Psoas muscle (tissue), 8 donors: ENCODE measurements around the gene GAMT. TPM values are rescaled to one million over a fixed set of nuclear protein-coding genes. Genes with fewer than 3 reads are reported as not detected.

ENCODE experiments used
- ATAC-seq, 4 donors: fragments of 200-7000 bp; cut with Tn5 transposase; one replicate each; pipeline ENCODE4 v1.9.1; 2020; ENCODE audit warnings: moderate library complexity in 3 of 4, mild to moderate bottlenecking in 2 of 4
- DNase-seq, 2 donors: peaks; one replicate each; pipeline ENCODE4 v3.0.0-alpha.2; 2020
- H3K27ac ChIP-seq: fragments of 200-600 bp; one replicate; pipeline ENCODE4 v1.8.0; 2022
- H3K27me3 ChIP-seq, 3 donors: fragments of 200-600 bp in 1 of 3; one replicate each; pipeline versions ENCODE4 v1.6.1 to v1.8.0; 2013 to 2022; ENCODE audit warnings: low read length in 2 of 3, mild to moderate bottlenecking in 2 of 3, moderate library complexity in 1 of 3; ENCODE audit not compliant: insufficient read depth in 3 of 3
- H3K36me3 ChIP-seq, 2 donors: fragments of 200-600 bp in 1 of 2; one replicate each; pipeline versions ENCODE4 v1.6.1 to v1.8.0; 2013 to 2022; ENCODE audit warnings: low read depth in 1 of 2, mild to moderate bottlenecking in 1 of 2, moderate library complexity in 1 of 2; ENCODE audit not compliant: insufficient read depth in 1 of 2
- H3K4me1 ChIP-seq: fragments of 200-600 bp; one replicate; pipeline ENCODE4 v1.8.0; 2022
- H3K4me3 ChIP-seq: fragments of 200-600 bp; one replicate; pipeline ENCODE4 v1.8.0; 2022; ENCODE audit warnings: mild to moderate bottlenecking
- H3K9me3 ChIP-seq: fragments of 200-600 bp; one replicate; pipeline ENCODE4 v1.8.0; 2022
- WGBS, 3 donors: extraction: QIAGEN DNeasy Blood & Tissue Kit; methylation state at CpG; one replicate each; pipeline versions ENCODE4 v1.1.6 to v1.1.7; 2013; 5-methylcytosine and 5-hydroxymethylcytosine counted together
- intact Hi-C, 2 donors: fragments of 100-400 bp; cut with DNase I; formaldehyde crosslinking; loops; one replicate each; pipeline versions ENCODE4 v1.11.0 to v1.14.2; 2022
- polyA plus RNA-seq, 3 donors: library from polyadenylated mRNA; stranded (reverse); fragments of 200-250 nt; gene quantifications; one replicate each; pipeline ENCODE4 v1.2.3, GENCODE V29; 2013
- total RNA-seq, 4 donors: library from RNA; stranded (reverse); fragmentation: NEBNext Ultra II Directional in 2 of 4; extraction: Animal tissue kit (Norgen Biotek cat#: 25700) in 2 of 4; gene quantifications; one replicate each; pipeline versions ENCODE4 v1.2.1 to v1.2.4, GENCODE V29; 2021 to 2023
- TF ChIP-seq, protein P1 (sequence below): fragments of 200-600 bp; IDR thresholded peaks from one replicate; pipeline ENCODE4 v1.8.0; 2022; ENCODE audit warnings: antibody characterized with exemption
- donor health status: healthy with polysubstance abuse.
- donor health status: DM: no; HTN: no; CAD: no; lungs with moderate emphysema.
- donor health status: Bipolar disorder and iron deficiency.
- donor health status: healthy.
- donor health status: DM: yes; HTN: yes; CAD: no.
- donor health status: DM: no; HTN: no; CAD: no.
- donor health status: DM: no; HTN: no; CAD: no.
- donor health status: DM: yes; HTN: yes; CAD: no.

The GAMT gene
- total and polyA plus RNA-seq, 7 donors = 162 to 464 (median 237) TPM

DNA sequence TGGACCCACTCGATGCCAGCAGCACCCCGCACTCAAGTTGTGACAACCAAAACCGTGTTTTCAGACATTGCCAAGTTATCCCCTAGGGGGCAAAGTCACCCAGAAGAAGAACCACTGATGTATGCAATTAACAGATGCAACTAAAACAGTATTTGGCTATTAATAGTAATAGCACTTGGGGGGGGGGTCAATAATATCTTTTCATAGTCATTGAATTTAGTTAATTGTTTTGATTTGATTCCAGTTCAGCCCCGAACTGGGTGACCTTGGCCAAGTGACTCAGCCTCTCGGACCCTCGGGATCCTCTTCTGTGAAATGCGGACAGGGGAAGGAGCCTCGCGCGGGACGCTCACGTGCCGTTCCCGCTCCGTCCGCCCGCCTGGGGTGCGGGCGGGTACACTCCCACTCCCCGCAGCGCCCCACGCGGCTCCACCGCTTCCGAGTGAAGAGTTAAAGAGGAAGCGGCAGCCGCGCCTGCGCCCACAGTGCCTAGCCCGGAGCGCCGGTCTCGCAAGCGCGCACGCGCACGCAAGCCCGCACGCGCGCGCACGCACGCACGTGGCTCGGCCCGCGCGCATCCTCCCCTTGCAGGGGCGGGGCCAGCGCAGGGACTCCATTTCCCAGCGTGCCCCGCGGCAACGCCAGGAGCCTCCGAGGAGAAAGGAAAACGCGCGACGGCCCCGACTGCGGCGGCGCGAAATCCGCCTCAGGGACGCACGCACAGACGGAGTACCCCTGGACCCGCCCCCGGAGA, 5.6 kb upstream of the GAMT start:
- peaks cover 0 to 5% of the 10 kb centered on the region in 2 donors for H3K36me3 ChIP-seq
- H3K9me3 ChIP-seq = no peaks in the 10 kb centered on the region
- peaks cover 36% of the 10 kb centered on the region for H3K4me1 ChIP-seq
- DNase-seq (peak; percentile 100), ATAC-seq (peak; percentile 84 to 92 (median 88))
- TF ChIP-seq, protein P1, sequence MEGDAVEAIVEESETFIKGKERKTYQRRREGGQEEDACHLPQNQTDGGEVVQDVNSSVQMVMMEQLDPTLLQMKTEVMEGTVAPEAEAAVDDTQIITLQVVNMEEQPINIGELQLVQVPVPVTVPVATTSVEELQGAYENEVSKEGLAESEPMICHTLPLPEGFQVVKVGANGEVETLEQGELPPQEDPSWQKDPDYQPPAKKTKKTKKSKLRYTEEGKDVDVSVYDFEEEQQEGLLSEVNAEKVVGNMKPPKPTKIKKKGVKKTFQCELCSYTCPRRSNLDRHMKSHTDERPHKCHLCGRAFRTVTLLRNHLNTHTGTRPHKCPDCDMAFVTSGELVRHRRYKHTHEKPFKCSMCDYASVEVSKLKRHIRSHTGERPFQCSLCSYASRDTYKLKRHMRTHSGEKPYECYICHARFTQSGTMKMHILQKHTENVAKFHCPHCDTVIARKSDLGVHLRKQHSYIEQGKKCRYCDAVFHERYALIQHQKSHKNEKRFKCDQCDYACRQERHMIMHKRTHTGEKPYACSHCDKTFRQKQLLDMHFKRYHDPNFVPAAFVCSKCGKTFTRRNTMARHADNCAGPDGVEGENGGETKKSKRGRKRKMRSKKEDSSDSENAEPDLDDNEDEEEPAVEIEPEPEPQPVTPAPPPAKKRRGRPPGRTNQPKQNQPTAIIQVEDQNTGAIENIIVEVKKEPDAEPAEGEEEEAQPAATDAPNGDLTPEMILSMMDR = peak; percentile 29
- H3K27me3 ChIP-seq = no peaks in the 10 kb centered on the region
- H3K27ac ChIP-seq = peak overlapping the region; percentile 82
- peak overlapping the region; percentile 97 for H3K4me3 ChIP-seq
- WGBS, 3 donors = 0 to 1% (median 1%) methylated on average over 45 to 72 of the region's 72 CpGs
- intact Hi-C loops = loop anchor here in 1 of 2 donors (10.0 kb wide), 1 partner anchor 832 kb away; the partner anchor contains the start of gene BSG

DNA sequence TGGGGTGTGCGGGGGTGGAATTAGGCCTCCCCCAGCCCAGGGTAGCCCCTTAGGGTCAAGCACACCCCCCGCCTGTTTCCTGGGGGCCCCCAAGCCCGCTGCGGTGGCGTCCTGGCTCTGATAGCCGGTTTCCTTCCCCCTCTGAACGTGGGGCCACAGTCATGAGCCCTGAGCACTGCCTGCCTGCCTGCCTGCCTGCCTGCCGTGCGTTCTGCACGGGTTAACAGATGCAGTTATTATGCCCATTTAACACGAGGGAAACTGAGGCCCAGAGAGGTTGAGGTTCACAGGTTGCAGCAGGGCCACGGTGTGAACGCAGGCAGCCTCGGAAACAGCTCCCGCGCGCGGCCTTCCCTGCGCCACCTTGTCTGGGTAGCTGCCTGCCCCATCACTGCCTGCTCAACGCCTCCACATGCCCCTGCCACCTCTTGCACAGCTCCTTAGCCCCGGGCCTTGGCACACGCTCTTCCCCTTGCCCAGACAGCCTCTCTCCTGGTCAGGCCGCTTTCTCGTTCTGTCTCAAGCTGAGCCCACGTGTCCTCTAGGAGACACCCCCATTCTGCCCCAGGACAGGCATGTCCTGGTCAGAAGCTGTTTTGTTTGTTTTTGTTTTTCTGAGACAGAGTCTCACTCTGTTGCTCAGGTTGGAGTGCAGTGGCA, 1.2 kb upstream of the GAMT start:
- TF ChIP-seq, protein P1 = no peak
- intact Hi-C loops = loop anchor here in 1 of 2 donors (10.0 kb wide), 1 partner anchor 828 kb away; the partner anchor contains the start of gene BSG
- ATAC-seq (no peak), DNase-seq (no peak)
- H3K36me3 ChIP-seq = peaks cover 0 to 21% of the 10 kb centered on the region in 2 donors
- no peak overlapping the region for H3K27ac ChIP-seq
- no peaks in the 10 kb centered on the region for H3K9me3 ChIP-seq
- H3K4me1 ChIP-seq = peaks cover 12% of the 10 kb centered on the region
- no peak overlapping the region for H3K4me3 ChIP-seq
- H3K27me3 ChIP-seq = no peaks in the 10 kb centered on the region
- WGBS, 3 donors = 66 to 73% (median 70%) methylated on average over 24 to 25 of the region's 25 CpGs

DNA sequence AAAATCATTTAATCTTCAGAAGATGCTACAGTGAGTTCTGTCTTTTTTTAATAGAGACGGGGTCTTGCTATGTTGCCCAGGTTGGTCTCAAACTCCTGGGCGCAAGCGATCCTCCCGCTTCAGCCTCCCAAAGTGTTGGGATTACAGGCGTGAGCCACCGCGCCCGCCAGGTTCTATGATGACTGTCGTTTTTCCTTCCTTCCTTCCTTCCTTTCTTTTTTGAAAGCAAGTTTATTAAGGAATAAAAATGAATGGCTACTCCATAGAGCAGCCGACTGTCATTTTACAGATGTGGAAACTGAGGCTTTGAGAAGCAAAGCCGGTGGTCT, 511 bp upstream of the GAMT start:
- peak overlapping the region; percentile 98 for H3K27ac ChIP-seq
- no peak for DNase-seq

DNA sequence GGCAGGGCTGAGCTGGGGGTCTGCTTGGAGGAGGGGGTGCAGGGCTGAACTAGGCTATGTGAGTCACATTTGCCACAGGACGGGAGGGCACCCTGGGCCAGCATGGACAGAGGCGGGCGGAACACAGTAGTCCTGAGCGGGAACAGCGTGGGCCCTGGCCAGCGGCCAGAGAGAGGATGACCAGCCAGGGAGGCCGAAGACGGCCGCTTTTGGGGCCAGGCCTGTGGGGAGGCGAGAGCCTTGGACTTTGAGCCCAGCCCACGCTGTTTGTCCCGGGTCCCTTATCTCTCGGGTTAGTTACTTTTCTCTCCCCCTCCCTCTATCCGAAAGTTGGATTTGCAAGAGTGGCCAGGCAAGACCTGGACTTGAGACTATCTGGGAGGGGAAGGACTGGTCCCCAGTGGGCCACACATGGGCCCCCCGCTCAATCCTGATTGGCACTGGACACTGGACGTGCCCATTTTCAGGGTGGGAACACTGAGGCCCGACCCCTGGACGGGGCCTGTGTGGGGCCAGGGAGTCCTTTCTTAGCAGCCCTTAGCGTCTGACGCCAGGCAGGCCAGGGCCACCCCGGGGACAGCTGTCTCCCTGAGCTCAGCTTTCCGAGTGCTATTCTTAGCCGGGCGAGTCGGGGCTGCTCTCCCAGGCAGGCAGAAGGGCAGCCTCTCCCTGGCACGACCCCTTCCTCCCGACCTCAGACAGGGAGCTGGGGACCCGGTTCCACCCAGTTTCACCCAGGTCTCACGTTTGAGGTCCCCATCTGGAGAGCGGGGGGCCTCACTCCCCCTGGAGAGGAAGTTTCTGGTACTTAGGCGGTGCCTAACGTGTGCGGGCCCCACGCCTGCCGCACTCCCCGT, 833 bp downstream of the GAMT start:
- ATAC-seq (peak; percentile 88 to 91 (median 88)), DNase-seq (peak; percentile 81 to 92)
- Histone ChIP-seq H3K27ac (peak overlapping the region; percentile 98), H3K9me3 (no peaks in the 10 kb centered on the region), H3K4me3 (peak overlapping the region; percentile 91), H3K36me3 (peaks cover 0 to 21% of the 10 kb centered on the region in 2 donors), H3K27me3 (no peaks in the 10 kb centered on the region), H3K4me1 (peaks cover 17% of the 10 kb centered on the region)
- 10 to 16% (median 15%) methylated on average over 34 to 36 of the region's 36 CpGs for WGBS, 3 donors
- intact Hi-C loops = loop anchor here in 1 of 2 donors (2.0 to 10.0 kb wide), 2 partner anchors 16 to 826 kb away; partner anchors contain the start of gene BSG
- TF ChIP-seq, protein P1 = no peak

More for the DNA sequence above, 511 bp upstream of the GAMT start:
- Histone ChIP-seq H3K4me3 (peak overlapping the region; percentile 91), H3K36me3 (peaks cover 0 to 21% of the 10 kb centered on the region in 2 donors), H3K9me3 (no peaks in the 10 kb centered on the region), H3K27me3 (no peaks in the 10 kb centered on the region), H3K4me1 (peaks cover 12% of the 10 kb centered on the region)
- 55 to 58% (median 57%) methylated on average over 11 of the region's 11 CpGs for WGBS, 3 donors
- intact Hi-C loops = loop anchor here in 1 of 2 donors (2.0 to 10.0 kb wide), 2 partner anchors 17 to 827 kb away; partner anchors contain the start of gene BSG
- ATAC-seq = no peak
- TF ChIP-seq, protein P1 = no peak
